Upper lobe of left lung (tissue), 4 donors: ENCODE data around the gene PGLYRP4.

ENCODE experiments used
- CTCF ChIP-seq, 6 experiments: fragments of 450-650 bp in 4 of 6; fragments of 200-600 bp in 2 of 6; sonication (generic) in 2 of 6; IDR thresholded peaks; one replicate each; pipeline ENCODE4 v1.5.1; 2016 to 2019; ENCODE audit warnings: antibody characterized with exemption in 6 of 6
- POLR2A ChIP-seq, 4 donors: fragments of 450-650 bp; IDR thresholded peaks; one replicate each; pipeline ENCODE4 v1.5.1; 2016 to 2017; ENCODE audit warnings: antibody characterized with exemption in 4 of 4, mild to moderate bottlenecking in 2 of 4

GRCh38 chr1:153322568-153322967 lies 26.1 kb downstream of the PGLYRP4 start:
- no peak for TF ChIP-seq CTCF (IDR thresholded peaks at IDR 0.05)
- no peak for TF ChIP-seq POLR2A (IDR thresholded peaks at IDR 0.05)
